Prostate gland (tissue), 2 donors: ENCODE results near the gene TEX22. TPM values are rescaled to one million over a fixed set of nuclear protein-coding genes. Genes with fewer than 3 reads are reported as not detected.

ENCODE experiments used
- DNase-seq: peaks from one replicate; pipeline ENCODE4 v3.0.0-alpha.2; 2019; ENCODE audit warnings: low spot score
- H3K27ac ChIP-seq, 2 donors: fragments of 200-600 bp; sonication (generic); 2 replicates each; pipeline ENCODE4 v1.5.1; 2017 to 2019
- H3K27me3 ChIP-seq: fragments of 200-600 bp; sonication (generic); replicated peaks from 2 replicates; pipeline ENCODE4 v1.5.1; 2019; ENCODE audit not compliant: insufficient read depth
- H3K36me3 ChIP-seq, 2 donors: fragments of 200-600 bp; sonication (generic); 1 replicate in 1 of 2; 2 replicates in 1 of 2; pipeline versions ENCODE4 v1.5.1 to v1.8.1; 2017 to 2019
- H3K4me1 ChIP-seq: fragments of 200-600 bp; sonication (generic); replicated peaks from 2 replicates; pipeline ENCODE4 v1.5.1; 2019
- H3K4me3 ChIP-seq, 2 donors: fragments of 200-600 bp; sonication (generic); 2 replicates each; pipeline ENCODE4 v1.5.1; 2017 to 2019
- H3K9me3 ChIP-seq: fragments of 200-600 bp; sonication (generic); 2 replicates; pipeline ENCODE4 v1.5.1; 2017
- POLR2A ChIP-seq: fragments of 450-650 bp; IDR thresholded peaks from one replicate; pipeline ENCODE4 v1.6.1; 2016; ENCODE audit warnings: antibody characterized with exemption, mild to moderate bottlenecking
- POLR2AphosphoS5 ChIP-seq: sonication (generic); formaldehyde crosslinking; IDR thresholded peaks from one replicate; pipeline ENCODE4 v1.6.1; 2017; ENCODE audit warnings: antibody characterized with exemption
- WGBS: methylation state at CpG from one replicate; pipeline ENCODE4 v1.1.5; 2018; 5-methylcytosine and 5-hydroxymethylcytosine counted together
- intact Hi-C: fragments of 100-400 bp; cut with DNase I; formaldehyde crosslinking; loops from one replicate; pipeline ENCODE4 v1.14.2; 2022
- total RNA-seq, 2 donors: library from RNA; depleted of rRNA; stranded (reverse); fragments of >200 nt; gene quantifications; one replicate each; pipeline ENCODE4 v1.1.0, GENCODE V29; 2016
- TF ChIP-seq, protein P1 (sequence below), 4 experiments: fragments of 200-600 bp in 2 of 4; fragments of 450-650 bp in 2 of 4; sonication (generic) in 2 of 4; IDR thresholded peaks; 1 replicate in 3 of 4; 2 replicates in 1 of 4; pipeline ENCODE4 v1.5.1; 2016 to 2019; ENCODE audit warnings: antibody characterized with exemption in 4 of 4, mild to moderate bottlenecking in 2 of 4, moderate library complexity in 2 of 4

TEX22 gene
- total RNA-seq, 2 donors from 2014 or later: 0.57 to 0.73 TPM

DNA sequence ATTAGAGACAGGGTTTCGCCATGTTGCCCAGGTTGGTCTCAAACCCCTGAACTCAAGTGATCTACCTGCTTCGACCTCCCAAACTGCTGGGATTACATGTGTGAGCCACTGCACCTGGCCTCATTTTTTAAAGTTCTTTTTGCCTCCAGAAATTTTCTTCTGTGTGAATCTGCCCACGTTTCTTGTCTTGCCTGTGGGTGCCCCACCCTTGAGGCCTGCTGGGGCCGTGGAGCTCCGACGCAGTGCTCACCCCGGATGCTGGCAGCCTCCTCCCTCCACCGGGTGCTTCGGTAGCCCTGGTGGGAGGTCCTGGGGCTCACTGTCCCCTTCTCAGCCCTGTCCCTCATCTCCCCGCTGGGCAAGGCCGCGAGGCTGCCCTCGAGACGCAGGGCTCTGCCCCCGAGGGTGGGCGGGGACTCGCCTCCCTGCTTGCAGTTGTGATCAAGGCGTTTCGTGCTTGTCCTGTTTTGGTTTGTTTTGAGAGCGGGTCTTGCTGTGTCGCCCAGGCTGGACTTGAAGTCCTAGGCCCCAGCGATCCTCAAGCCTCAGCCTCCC, 56.8 kb downstream of the TEX22 start:
- Histone ChIP-seq H3K27me3 (no peaks in the 10 kb centered on the region), H3K4me1 (no peaks in the 10 kb centered on the region), H3K36me3 (peaks cover 4 to 7% of the 10 kb centered on the region in 2 donors), H3K27ac (no peak overlapping the region), H3K9me3 (no peaks in the 10 kb centered on the region), H3K4me3 (no peak overlapping the region)
- 87% methylated on average over 22 of the region's 22 CpGs for WGBS
- intact Hi-C loops: no loop called here
- DNase-seq: no peak
- TF ChIP-seq POLR2AphosphoS5: no peak
- TF ChIP-seq POLR2A: no peak
- TF ChIP-seq, protein P1, sequence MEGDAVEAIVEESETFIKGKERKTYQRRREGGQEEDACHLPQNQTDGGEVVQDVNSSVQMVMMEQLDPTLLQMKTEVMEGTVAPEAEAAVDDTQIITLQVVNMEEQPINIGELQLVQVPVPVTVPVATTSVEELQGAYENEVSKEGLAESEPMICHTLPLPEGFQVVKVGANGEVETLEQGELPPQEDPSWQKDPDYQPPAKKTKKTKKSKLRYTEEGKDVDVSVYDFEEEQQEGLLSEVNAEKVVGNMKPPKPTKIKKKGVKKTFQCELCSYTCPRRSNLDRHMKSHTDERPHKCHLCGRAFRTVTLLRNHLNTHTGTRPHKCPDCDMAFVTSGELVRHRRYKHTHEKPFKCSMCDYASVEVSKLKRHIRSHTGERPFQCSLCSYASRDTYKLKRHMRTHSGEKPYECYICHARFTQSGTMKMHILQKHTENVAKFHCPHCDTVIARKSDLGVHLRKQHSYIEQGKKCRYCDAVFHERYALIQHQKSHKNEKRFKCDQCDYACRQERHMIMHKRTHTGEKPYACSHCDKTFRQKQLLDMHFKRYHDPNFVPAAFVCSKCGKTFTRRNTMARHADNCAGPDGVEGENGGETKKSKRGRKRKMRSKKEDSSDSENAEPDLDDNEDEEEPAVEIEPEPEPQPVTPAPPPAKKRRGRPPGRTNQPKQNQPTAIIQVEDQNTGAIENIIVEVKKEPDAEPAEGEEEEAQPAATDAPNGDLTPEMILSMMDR (IDR thresholded peaks at IDR 0.05): no peak

DNA sequence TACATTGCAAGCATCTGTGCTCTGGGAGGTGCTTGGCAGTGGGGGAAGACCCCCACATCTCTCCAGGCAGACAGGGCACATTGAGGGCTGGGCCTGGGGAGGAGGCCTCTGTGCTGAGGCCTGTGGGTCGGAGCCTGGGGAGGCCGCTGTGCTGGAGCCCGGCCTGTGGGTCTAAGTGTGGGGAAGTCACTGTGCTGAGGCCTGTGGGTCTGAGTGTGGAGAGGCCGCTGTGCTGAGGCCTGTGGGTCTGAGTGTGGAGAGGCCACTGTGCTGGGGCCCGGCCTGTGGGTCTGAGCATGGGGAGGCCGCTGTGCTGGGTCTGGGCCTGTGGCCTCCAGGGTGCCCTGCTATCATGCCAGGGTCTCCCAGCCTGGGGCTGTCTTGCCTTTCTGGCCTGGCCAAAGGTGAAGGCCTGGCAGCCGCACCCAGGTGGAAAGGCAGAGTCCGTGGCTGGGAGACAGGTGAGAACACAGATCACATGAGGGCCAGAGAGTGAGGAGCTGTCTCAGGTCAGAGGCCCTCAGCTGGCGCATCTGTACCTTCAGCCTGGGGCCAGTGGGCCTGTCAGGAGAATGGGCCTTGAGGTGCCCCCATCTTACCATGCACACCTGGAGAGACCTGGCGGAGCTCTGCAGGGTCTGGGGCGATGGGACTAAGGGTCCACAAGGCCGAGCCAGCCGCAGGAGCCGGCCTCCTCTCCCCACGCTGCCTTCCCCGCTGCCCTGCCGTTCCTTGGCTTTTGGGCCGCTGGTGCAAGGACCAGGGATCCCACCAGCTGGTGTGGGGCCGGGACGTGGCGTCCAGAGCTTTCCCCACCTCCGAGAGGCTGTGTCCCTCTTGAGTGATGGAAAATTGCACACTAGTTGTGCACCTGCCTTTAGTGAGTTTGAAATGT, 57.7 kb downstream of the TEX22 start:
- TF ChIP-seq POLR2A (no peak), POLR2AphosphoS5 (no peak)
- TF ChIP-seq, protein P1 (IDR thresholded peaks at IDR 0.05): no peak
- DNase-seq: no peak
- Histone ChIP-seq H3K36me3 (peaks cover 4% of the 10 kb centered on the region in 2 donors), H3K4me3 (no peak overlapping the region), H3K27ac (no peak overlapping the region), H3K9me3 (no peaks in the 10 kb centered on the region), H3K27me3 (no peaks in the 10 kb centered on the region), H3K4me1 (no peaks in the 10 kb centered on the region)
- intact Hi-C loops: no loop called here
- WGBS: 84% methylated on average over 18 of the region's 22 CpGs

DNA sequence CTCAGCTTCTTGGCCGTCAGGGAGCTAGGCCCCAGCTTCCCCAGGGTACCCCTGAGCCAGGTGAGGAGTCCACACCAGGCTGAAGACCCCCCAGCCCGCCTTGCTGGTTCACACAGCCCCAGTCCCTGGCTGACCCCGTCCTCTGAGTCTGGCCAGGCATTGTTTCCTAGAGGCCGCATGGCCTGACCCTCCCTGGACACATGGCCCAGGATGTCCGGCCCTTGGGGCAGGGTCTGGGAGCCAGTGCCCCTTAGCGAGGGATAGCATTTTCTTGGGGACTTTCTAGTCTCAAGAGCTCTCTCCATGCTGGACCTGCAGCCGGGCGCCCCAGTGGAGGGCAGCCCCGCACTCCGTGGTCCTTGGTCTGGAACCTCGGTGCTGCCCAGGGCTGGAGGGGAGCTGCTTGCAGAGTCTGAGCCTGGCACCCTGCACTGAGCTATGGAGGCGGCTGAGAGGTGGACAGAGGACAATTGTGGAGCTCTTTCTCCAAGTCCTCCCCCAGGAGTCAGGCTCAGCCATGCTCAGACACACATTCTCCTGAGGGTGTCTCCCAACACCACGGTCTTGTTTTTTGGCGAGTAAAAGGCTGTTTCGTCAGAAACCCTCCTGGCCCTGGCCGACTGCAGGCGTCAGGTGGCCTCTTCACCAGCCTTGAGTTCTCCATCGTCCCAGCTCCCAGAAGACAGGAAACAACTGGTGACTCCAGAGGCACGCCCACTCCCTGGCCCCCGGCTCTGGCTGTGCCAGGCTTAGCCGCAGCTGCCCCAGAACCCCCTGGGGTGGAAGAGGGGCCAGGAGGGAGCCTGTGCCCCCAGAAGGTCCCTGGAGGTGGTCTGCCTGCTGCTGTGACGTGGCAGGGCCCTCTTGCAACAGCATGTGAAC, 58.6 kb downstream of the TEX22 start:
- DNase-seq: no peak
- intact Hi-C loops: no loop called here
- Histone ChIP-seq H3K4me1 (no peaks in the 10 kb centered on the region), H3K36me3 (no peaks in the 10 kb centered on the region), H3K4me3 (no peak overlapping the region), H3K9me3 (no peaks in the 10 kb centered on the region), H3K27me3 (no peaks in the 10 kb centered on the region), H3K27ac (no peak overlapping the region)
- 83% methylated on average over 21 of the region's 22 CpGs for WGBS
- TF ChIP-seq, protein P1 (IDR thresholded peaks at IDR 0.05): no peak
- TF ChIP-seq POLR2A (no peak), POLR2AphosphoS5 (no peak)

DNA sequence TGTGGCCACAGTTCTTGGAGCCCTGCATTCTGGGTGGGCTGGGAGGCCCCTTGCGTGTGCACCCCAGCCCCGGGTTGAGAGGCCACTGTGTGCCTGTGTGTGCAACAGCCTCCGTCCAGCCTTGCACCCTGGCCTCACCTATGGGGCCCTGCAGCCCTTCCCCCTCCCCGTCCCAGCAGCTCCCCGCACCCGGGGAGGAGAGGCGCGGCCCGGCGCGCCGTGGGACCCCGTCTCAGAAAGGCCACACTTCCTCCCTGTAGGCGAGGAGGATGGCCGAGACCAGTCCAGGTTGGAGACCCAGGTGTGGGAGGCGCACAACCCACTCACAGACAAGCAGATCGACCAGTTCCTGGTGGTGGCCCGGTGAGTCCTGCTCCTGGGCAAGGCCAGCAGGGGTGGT, 59.7 kb downstream of the TEX22 start:
- intact Hi-C loops: no loop called here
- TF ChIP-seq, protein P1 (IDR thresholded peaks at IDR 0.05): no peak
- TF ChIP-seq POLR2AphosphoS5 (no peak), POLR2A (no peak)
- DNase-seq: no peak
- no peaks in the 10 kb centered on the region for H3K36me3 ChIP-seq
- no peaks in the 10 kb centered on the region for H3K27me3 ChIP-seq
- no peak overlapping the region for H3K27ac ChIP-seq
- H3K9me3 ChIP-seq: no peaks in the 10 kb centered on the region
- no peaks in the 10 kb centered on the region for H3K4me1 ChIP-seq
- H3K4me3 ChIP-seq: no peak overlapping the region
- 84% methylated on average over 18 of the region's 18 CpGs for WGBS
